H1 (cell line): ENCODE data around the gene PROM2.

ENCODE experiments used
- CTCF ChIP-seq, 3 experiments: IDR thresholded peaks; 1 replicate in 2 of 3; 2 replicates in 1 of 3; pipeline versions ENCODE4 v1.5.1 to v1.6.1; 2011; ENCODE audit warnings: low read length in 3 of 3, mild to moderate bottlenecking in 3 of 3, inconsistent platforms in 2 of 3, low read depth in 1 of 3, moderate library complexity in 1 of 3; ENCODE audit not compliant: insufficient read depth in 1 of 3; ENCODE audit errors: control extremely low read depth in 1 of 3
- PHF8 ChIP-seq: fragments of 200-600 bp; sonication (generic); conservative IDR thresholded peaks from 2 replicates; pipeline ENCODE4 v1.7.1; 2012; ENCODE audit warnings: low read depth, mild to moderate bottlenecking, inconsistent platforms, low read length, moderate library complexity
- POLR2A ChIP-seq, 2 experiments: IDR thresholded peaks; 1 replicate in 1 of 2; 2 replicates in 1 of 2; pipeline ENCODE4 v1.6.1; 2011; ENCODE audit warnings: low read depth in 2 of 2, low read length in 2 of 2, mild to moderate bottlenecking in 2 of 2; ENCODE audit errors: control extremely low read depth in 1 of 2
- SIN3A ChIP-seq, 2 experiments: IDR thresholded peaks in 1 of 2; conservative IDR thresholded peaks in 1 of 2; 2 replicates each; pipeline ENCODE4 v1.6.1; 2011 to 2012; ENCODE audit warnings: low read length in 2 of 2, improper control_type of control experiment in 1 of 2, low read depth in 1 of 2, mild to moderate bottlenecking in 1 of 2
- ZNF274 ChIP-seq: IDR thresholded peaks from 2 replicates; pipeline ENCODE4 v1.7.0; 2012; ENCODE audit warnings: low read length, borderline replicate concordance; ENCODE audit errors: extremely low read depth

DNA sequence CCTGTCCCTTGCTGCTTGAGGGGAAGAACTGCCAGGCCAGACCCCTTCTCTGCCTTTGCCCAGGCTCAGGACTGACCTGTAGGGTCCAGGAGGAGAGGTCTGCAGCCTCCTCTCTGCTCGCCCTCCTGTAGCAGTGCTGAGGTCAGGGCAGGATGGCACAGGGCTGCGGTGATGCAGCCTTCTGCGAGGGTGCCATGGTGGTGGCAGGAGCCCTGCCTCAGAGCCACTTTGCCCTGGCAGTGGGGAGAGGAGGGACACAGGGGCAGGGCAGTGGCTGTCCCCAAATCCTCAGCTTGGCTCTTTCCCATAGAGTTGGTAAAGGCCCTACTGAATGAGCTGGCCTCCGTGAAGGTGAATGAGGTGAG, 884 bp downstream of the PROM2 start:
- no peak for TF ChIP-seq SIN3A (conservative IDR thresholded peaks at IDR 0.05 in 1 of 2, IDR thresholded peaks at IDR 0.05 in 1 of 2; ENCODE audit: low read depth in 1 of 2, low read length in 2 of 2)
- TF ChIP-seq ZNF274, result no peak
- no peak for TF ChIP-seq PHF8
- TF ChIP-seq POLR2A (IDR thresholded peaks at IDR 0.05; ENCODE audit: control extremely low read depth in 1 of 2, low read depth in 2 of 2, low read length in 2 of 2), result no peak
- TF ChIP-seq CTCF (IDR thresholded peaks at IDR 0.05; ENCODE audit: control extremely low read depth in 1 of 3, insufficient read depth in 1 of 3, low read depth in 1 of 3, low read length in 3 of 3), result no peak
